ENCODE results near the gene JADE1.

DNA sequence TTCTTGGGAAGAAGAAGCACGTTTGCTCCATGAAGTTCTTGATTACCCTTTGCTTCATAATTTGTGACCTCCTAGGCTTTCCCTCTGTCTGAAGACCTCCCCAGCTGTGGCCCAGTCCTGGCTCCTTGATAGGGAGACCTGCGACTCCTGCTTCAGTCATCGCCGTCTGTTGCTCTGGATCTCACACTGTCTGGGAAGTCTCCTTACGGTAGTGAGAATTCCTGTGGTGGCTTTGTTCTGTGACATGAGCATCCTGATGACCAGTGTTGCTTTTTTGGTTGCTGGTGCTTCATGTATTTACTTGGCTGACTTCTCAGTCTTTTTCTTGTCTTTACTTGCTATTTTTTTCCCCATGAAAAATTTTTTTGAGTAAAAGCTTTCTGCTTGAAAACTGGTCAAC, 44.2 kb downstream of the JADE1 start:
- TF ChIP-seq EZH2 (IDR thresholded peaks at IDR 0.05; ENCODE audit: low read length): no peak
- TF ChIP-seq, protein P1, sequence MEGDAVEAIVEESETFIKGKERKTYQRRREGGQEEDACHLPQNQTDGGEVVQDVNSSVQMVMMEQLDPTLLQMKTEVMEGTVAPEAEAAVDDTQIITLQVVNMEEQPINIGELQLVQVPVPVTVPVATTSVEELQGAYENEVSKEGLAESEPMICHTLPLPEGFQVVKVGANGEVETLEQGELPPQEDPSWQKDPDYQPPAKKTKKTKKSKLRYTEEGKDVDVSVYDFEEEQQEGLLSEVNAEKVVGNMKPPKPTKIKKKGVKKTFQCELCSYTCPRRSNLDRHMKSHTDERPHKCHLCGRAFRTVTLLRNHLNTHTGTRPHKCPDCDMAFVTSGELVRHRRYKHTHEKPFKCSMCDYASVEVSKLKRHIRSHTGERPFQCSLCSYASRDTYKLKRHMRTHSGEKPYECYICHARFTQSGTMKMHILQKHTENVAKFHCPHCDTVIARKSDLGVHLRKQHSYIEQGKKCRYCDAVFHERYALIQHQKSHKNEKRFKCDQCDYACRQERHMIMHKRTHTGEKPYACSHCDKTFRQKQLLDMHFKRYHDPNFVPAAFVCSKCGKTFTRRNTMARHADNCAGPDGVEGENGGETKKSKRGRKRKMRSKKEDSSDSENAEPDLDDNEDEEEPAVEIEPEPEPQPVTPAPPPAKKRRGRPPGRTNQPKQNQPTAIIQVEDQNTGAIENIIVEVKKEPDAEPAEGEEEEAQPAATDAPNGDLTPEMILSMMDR (optimal IDR thresholded peaks at IDR 0.05 in 1 of 3, IDR thresholded peaks at IDR 0.05 in 1 of 3, conservative IDR thresholded peaks at IDR 0.05 in 1 of 3; ENCODE audit: extremely low read depth in 1 of 3, insufficient read depth in 2 of 3, low read length in 3 of 3): no peak

Measured in keratinocyte (primary cell).